HepG2 (cell line): ENCODE results near the gene CHL1. TPM values are rescaled to one million over a fixed set of nuclear protein-coding genes. Genes with fewer than 3 reads are reported as not detected.
A peak's percentile ranks its signal among the peaks of the same experiment; 100 is the strongest.

Source experiments
- FOXP1 ChIP-seq, 2 experiments: fragments of 450-650 bp in 1 of 2; IDR thresholded peaks; 2 replicates each; pipeline ENCODE4 v1.6.1; 2017 to 2018; ENCODE audit warnings: antibody characterized with exemption in 1 of 2
- HOXA3 ChIP-seq: sonication (generic); formaldehyde crosslinking; IDR thresholded peaks from 2 replicates; pipeline ENCODE4 v1.5.0; 2020; ENCODE audit warnings: missing genetic modification reagents
- RAD51 ChIP-seq: fragments of 450-650 bp; IDR thresholded peaks from 2 replicates; pipeline ENCODE4 v1.6.1; 2016; ENCODE audit warnings: borderline replicate concordance
- RFXANK ChIP-seq: IDR thresholded peaks from 2 replicates; pipeline ENCODE4 v1.6.1; 2016
- ZNF552 ChIP-seq: sonication (generic); formaldehyde crosslinking; IDR thresholded peaks from 2 replicates; pipeline ENCODE4 v1.9.0; 2022; ENCODE audit warnings: missing genetic modification reagents, mild to moderate bottlenecking, borderline replicate concordance
- ZNF749 ChIP-seq: sonication (generic); formaldehyde crosslinking; IDR thresholded peaks from 2 replicates; pipeline ENCODE4 v1.8.0; 2022; ENCODE audit warnings: mild to moderate bottlenecking, missing genetic modification reagents, moderate library complexity, borderline replicate concordance
- polyA plus RNA-seq, 8 experiments: library from polyadenylated mRNA; depleted of rRNA in 3 of 8; stranded (reverse) in 7 of 8; unstranded in 1 of 8; fragments of >200 nt; fragmentation: Illumina TruSeq in 4 of 8; extraction: Trizol in 4 of 8; gene quantifications; 2 replicates each; pipeline versions ENCODE4 v1.2.1 to v1.2.3, GENCODE V29; 2011 to 2016; ENCODE audit warnings: low read depth in 4 of 8, missing spikeins in 1 of 8, mixed read lengths in 1 of 8; ENCODE audit not compliant: insufficient read depth in 1 of 8
- total RNA-seq, 5 experiments: library from RNA; depleted of rRNA; stranded (reverse); fragments of >200 nt; fragmentation: Illumina TruSeq; extraction: Trizol; gene quantifications; 2 replicates each; pipeline ENCODE4 v1.2.3, GENCODE V29; 2016; ENCODE audit warnings: low read depth in 1 of 5
- TF ChIP-seq, protein P1 (sequence below): IDR thresholded peaks from 2 replicates; pipeline ENCODE4 v1.6.1; 2016
- TF ChIP-seq, protein P2 (sequence below): IDR thresholded peaks from 2 replicates; pipeline ENCODE4 v1.6.1; 2016; ENCODE audit warnings: low read depth, borderline replicate concordance
- TF ChIP-seq, protein P3 (sequence below): sonication (generic); formaldehyde crosslinking; IDR thresholded peaks from 2 replicates; pipeline ENCODE4 v1.4.0; 2020; ENCODE audit warnings: missing genetic modification reagents, borderline replicate concordance
- TF ChIP-seq, protein P4 (sequence below): IDR thresholded peaks from 2 replicates; pipeline ENCODE4 v1.6.1; 2016; ENCODE audit warnings: low read depth, missing genetic modification reagents, missing compliant biosample characterization
- TF ChIP-seq, protein P5 (sequence below): IDR thresholded peaks from 2 replicates; pipeline ENCODE4 v1.6.1; 2016; ENCODE audit warnings: control low read depth

Gene CHL1
- total and polyA plus RNA-seq, 2 of the 13 experiments (the other 11 are each of a cell fraction or from before 2014, with no cell fraction given): not detected

DNA sequence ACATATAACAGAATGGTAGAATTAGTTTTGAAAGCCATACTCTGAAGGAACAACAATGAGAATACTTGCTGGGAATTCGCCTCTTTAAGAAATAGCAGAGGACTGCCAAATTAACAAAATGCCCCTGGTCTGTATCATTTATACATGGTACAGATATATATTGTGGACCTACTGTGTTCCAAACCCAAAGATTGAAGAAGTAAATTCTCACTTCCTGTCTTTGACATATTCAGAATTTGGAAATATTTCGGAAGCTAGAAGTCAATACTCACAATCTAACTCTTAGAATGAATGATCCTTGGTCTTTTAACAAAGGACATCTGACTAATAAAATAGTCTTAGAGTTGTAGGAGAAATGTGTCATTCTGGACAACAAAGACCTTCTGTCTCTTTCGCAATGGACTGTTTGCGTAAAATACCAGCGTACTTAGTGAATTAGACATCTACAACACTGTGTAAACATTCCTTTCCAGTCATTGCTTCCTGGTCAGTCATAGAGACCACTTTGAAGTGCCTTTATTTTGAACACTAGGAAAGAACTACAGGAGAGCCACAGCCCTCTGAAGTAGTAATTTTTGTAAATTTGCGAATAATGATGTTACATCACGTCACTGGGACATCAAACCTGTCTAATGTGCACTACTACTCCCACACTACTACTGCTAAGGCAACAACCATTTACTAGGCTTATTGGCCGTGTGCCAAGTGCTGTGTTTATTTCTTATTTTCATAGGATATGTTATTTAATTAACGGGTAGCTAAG is 68.0 kb downstream of the CHL1 start (continued):
- TF ChIP-seq, protein P1, sequence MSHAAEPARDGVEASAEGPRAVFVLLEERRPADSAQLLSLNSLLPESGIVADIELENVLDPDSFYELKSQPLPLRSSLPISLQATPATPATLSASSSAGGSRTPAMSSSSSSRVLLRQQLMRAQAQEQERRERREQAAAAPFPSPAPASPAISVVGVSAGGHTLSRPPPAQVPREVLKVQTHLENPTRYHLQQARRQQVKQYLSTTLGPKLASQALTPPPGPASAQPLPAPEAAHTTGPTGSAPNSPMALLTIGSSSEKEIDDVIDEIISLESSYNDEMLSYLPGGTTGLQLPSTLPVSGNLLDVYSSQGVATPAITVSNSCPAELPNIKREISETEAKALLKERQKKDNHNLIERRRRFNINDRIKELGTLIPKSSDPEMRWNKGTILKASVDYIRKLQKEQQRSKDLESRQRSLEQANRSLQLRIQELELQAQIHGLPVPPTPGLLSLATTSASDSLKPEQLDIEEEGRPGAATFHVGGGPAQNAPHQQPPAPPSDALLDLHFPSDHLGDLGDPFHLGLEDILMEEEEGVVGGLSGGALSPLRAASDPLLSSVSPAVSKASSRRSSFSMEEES (CRISPR knock-in tag): peak; percentile 84
- TF ChIP-seq RAD51 (no peak), RFXANK (CRISPR knock-in tag) (0 out of 2 replicates have a peak, but pooled peaks have one; percentile 52), ZNF552 (CRISPR knock-in tag) (no peak), ZNF749 (peak; percentile 65; the same call in 1 of the 2 replicates), HOXA3 (CRISPR knock-in tag) (peak; percentile 94), FOXP1 (IDR thresholded peaks at IDR 0.05) (peak; percentile 79), FOXP1 (CRISPR knock-in tag; IDR thresholded peaks at IDR 0.05) (peak; percentile 93)
- TF ChIP-seq, protein P2, sequence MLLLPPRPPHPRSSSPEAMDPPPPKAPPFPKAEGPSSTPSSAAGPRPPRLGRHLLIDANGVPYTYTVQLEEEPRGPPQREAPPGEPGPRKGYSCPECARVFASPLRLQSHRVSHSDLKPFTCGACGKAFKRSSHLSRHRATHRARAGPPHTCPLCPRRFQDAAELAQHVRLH (CRISPR knock-in tag): peak; percentile 27; the same call in 1 of the 2 replicates
- TF ChIP-seq, protein P3, sequence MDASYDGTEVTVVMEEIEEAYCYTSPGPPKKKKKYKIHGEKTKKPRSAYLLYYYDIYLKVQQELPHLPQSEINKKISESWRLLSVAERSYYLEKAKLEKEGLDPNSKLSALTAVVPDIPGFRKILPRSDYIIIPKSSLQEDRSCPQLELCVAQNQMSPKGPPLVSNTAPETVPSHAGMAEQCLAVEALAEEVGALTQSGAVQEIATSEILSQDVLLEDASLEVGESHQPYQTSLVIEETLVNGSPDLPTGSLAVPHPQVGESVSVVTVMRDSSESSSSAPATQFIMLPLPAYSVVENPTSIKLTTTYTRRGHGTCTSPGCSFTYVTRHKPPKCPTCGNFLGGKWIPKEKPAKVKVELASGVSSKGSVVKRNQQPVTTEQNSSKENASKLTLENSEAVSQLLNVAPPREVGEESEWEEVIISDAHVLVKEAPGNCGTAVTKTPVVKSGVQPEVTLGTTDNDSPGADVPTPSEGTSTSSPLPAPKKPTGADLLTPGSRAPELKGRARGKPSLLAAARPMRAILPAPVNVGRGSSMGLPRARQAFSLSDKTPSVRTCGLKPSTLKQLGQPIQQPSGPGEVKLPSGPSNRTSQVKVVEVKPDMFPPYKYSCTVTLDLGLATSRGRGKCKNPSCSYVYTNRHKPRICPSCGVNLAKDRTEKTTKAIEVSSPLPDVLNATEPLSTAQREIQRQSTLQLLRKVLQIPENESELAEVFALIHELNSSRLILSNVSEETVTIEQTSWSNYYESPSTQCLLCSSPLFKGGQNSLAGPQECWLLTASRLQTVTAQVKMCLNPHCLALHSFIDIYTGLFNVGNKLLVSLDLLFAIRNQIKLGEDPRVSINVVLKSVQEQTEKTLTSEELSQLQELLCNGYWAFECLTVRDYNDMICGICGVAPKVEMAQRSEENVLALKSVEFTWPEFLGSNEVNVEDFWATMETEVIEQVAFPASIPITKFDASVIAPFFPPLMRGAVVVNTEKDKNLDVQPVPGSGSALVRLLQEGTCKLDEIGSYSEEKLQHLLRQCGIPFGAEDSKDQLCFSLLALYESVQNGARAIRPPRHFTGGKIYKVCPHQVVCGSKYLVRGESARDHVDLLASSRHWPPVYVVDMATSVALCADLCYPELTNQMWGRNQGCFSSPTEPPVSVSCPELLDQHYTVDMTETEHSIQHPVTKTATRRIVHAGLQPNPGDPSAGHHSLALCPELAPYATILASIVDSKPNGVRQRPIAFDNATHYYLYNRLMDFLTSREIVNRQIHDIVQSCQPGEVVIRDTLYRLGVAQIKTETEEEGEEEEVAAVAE (CRISPR knock-in tag): 0 out of 2 replicates have a peak, but pooled peaks have one; percentile 37
- TF ChIP-seq, protein P4, sequence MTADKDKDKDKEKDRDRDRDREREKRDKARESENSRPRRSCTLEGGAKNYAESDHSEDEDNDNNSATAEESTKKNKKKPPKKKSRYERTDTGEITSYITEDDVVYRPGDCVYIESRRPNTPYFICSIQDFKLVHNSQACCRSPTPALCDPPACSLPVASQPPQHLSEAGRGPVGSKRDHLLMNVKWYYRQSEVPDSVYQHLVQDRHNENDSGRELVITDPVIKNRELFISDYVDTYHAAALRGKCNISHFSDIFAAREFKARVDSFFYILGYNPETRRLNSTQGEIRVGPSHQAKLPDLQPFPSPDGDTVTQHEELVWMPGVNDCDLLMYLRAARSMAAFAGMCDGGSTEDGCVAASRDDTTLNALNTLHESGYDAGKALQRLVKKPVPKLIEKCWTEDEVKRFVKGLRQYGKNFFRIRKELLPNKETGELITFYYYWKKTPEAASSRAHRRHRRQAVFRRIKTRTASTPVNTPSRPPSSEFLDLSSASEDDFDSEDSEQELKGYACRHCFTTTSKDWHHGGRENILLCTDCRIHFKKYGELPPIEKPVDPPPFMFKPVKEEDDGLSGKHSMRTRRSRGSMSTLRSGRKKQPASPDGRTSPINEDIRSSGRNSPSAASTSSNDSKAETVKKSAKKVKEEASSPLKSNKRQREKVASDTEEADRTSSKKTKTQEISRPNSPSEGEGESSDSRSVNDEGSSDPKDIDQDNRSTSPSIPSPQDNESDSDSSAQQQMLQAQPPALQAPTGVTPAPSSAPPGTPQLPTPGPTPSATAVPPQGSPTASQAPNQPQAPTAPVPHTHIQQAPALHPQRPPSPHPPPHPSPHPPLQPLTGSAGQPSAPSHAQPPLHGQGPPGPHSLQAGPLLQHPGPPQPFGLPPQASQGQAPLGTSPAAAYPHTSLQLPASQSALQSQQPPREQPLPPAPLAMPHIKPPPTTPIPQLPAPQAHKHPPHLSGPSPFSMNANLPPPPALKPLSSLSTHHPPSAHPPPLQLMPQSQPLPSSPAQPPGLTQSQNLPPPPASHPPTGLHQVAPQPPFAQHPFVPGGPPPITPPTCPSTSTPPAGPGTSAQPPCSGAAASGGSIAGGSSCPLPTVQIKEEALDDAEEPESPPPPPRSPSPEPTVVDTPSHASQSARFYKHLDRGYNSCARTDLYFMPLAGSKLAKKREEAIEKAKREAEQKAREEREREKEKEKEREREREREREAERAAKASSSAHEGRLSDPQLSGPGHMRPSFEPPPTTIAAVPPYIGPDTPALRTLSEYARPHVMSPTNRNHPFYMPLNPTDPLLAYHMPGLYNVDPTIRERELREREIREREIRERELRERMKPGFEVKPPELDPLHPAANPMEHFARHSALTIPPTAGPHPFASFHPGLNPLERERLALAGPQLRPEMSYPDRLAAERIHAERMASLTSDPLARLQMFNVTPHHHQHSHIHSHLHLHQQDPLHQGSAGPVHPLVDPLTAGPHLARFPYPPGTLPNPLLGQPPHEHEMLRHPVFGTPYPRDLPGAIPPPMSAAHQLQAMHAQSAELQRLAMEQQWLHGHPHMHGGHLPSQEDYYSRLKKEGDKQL (CRISPR knock-in tag): peak; percentile 96
- TF ChIP-seq, protein P5, sequence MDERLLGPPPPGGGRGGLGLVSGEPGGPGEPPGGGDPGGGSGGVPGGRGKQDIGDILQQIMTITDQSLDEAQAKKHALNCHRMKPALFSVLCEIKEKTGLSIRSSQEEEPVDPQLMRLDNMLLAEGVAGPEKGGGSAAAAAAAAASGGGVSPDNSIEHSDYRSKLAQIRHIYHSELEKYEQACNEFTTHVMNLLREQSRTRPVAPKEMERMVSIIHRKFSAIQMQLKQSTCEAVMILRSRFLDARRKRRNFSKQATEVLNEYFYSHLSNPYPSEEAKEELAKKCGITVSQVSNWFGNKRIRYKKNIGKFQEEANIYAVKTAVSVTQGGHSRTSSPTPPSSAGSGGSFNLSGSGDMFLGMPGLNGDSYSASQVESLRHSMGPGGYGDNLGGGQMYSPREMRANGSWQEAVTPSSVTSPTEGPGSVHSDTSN: no peak
